ENCODE measurements around the gene ZNF511. TPM values are rescaled to one million over a fixed set of nuclear protein-coding genes. Genes with fewer than 3 reads are reported as not detected.

The ZNF511 gene
- total and polyA plus RNA-seq, 9 of the 15 experiments (the other 6 are each of a cell fraction or from before 2014, with no cell fraction given) = 0.61 to 69.3 (median 40.1) TPM

DNA sequence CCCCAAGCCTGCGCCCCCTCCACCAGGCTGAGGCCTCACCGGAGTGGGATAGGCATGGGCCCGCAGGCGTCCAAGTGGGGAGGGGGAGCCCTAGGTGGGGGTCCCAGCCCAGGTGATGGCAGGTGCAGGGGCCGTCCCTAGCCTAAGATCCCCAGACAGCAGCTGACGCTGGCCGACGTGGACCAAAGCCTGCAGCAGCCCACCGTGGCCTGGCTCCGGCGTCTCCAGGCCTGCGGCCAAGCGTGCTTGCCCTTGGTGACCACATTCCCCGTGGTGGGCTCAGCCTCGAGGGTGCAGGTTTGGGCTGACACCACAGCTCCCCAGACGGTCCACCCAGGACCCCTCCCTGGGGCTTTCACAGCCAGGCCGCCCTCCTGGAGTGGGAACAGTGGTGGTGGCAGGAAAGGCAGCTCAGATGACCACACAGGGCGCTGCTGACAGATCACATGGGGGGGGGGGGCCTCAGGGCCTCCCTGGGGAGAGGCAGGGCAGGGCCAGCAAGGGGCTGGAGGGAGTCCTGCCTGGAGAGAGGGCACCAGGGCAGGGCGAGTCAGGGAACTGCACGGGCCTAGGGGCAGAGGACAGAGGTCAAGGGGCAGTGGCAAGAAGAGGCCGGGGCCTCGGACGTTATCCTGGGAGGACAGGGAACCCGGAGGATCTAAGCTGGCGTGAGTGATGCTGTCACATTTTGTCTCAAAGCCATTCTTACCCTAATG is 31.3 kb upstream of the ZNF511 start (continued):
- TF ChIP-seq HOXB6 (CRISPR knock-in tag; IDR thresholded peaks at IDR 0.05; ENCODE audit: borderline replicate concordance) = no peak
- no peak for TF ChIP-seq PTRF (tag; IDR thresholded peaks at IDR 0.05)
- no peak for TF ChIP-seq SAFB (IDR thresholded peaks at IDR 0.05; ENCODE audit: borderline replicate concordance, low read depth, low read length)
- TF ChIP-seq SNRNP70 (optimal IDR thresholded peaks at IDR 0.05; ENCODE audit: low read depth, low read length) = no peak
- TF ChIP-seq, protein P1, sequence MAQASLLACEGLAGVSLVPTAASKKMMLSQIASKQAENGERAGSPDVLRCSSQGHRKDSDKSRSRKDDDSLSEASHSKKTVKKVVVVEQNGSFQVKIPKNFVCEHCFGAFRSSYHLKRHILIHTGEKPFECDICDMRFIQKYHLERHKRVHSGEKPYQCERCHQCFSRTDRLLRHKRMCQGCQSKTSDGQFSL (CRISPR knock-in tag; IDR thresholded peaks at IDR 0.05) = 0 out of 2 replicates have a peak, but pooled peaks have one; percentile 55
- TF ChIP-seq, protein P1 (tag; IDR thresholded peaks at IDR 0.05) = no peak
- TF ChIP-seq SRSF1 (IDR thresholded peaks at IDR 0.05; ENCODE audit: low read depth, low read length) = no peak
- TF ChIP-seq NFIX (CRISPR knock-in tag; IDR thresholded peaks at IDR 0.05; ENCODE audit: low read depth) = no peak
- no peak for TF ChIP-seq HMG20B (CRISPR knock-in tag; IDR thresholded peaks at IDR 0.05)
- TF ChIP-seq RBBP5 (IDR thresholded peaks at IDR 0.05; ENCODE audit: borderline replicate concordance, insufficient read depth, low read length, poor library complexity, severe bottlenecking) = no peak
- TF ChIP-seq, protein P2, sequence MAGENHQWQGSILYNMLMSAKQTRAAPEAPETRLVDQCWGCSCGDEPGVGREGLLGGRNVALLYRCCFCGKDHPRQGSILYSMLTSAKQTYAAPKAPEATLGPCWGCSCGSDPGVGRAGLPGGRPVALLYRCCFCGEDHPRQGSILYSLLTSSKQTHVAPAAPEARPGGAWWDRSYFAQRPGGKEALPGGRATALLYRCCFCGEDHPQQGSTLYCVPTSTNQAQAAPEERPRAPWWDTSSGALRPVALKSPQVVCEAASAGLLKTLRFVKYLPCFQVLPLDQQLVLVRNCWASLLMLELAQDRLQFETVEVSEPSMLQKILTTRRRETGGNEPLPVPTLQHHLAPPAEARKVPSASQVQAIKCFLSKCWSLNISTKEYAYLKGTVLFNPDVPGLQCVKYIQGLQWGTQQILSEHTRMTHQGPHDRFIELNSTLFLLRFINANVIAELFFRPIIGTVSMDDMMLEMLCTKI (IDR thresholded peaks at IDR 0.05; ENCODE audit: partially characterized antibody) = no peak
- TF ChIP-seq RBM25 (IDR thresholded peaks at IDR 0.05; ENCODE audit: low read depth, low read length, severe bottlenecking) = no peak
- TF ChIP-seq, protein P3, sequence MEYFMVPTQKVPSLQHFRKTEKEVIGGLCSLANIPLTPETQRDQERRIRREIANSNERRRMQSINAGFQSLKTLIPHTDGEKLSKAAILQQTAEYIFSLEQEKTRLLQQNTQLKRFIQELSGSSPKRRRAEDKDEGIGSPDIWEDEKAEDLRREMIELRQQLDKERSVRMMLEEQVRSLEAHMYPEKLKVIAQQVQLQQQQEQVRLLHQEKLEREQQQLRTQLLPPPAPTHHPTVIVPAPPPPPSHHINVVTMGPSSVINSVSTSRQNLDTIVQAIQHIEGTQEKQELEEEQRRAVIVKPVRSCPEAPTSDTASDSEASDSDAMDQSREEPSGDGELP (CRISPR knock-in tag; IDR thresholded peaks at IDR 0.05; ENCODE audit: borderline replicate concordance) = no peak
- TF ChIP-seq TEAD1 (CRISPR knock-in tag; IDR thresholded peaks at IDR 0.05) = no peak
- no peak for TF ChIP-seq NCOR1 (IDR thresholded peaks at IDR 0.05)
- TF ChIP-seq NCOA1 (IDR thresholded peaks at IDR 0.05; ENCODE audit: low read depth) = no peak
- TF ChIP-seq RB1 (IDR thresholded peaks at IDR 0.05; ENCODE audit: low read depth) = no peak
- TF ChIP-seq ZNF408 (CRISPR knock-in tag; IDR thresholded peaks at IDR 0.05; ENCODE audit: low read depth) = no peak
- no peak for TF ChIP-seq U2AF2 (optimal IDR thresholded peaks at IDR 0.05; ENCODE audit: low read depth, low read length)
- TF ChIP-seq, protein P4, sequence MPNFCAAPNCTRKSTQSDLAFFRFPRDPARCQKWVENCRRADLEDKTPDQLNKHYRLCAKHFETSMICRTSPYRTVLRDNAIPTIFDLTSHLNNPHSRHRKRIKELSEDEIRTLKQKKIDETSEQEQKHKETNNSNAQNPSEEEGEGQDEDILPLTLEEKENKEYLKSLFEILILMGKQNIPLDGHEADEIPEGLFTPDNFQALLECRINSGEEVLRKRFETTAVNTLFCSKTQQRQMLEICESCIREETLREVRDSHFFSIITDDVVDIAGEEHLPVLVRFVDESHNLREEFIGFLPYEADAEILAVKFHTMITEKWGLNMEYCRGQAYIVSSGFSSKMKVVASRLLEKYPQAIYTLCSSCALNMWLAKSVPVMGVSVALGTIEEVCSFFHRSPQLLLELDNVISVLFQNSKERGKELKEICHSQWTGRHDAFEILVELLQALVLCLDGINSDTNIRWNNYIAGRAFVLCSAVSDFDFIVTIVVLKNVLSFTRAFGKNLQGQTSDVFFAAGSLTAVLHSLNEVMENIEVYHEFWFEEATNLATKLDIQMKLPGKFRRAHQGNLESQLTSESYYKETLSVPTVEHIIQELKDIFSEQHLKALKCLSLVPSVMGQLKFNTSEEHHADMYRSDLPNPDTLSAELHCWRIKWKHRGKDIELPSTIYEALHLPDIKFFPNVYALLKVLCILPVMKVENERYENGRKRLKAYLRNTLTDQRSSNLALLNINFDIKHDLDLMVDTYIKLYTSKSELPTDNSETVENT (CRISPR knock-in tag; IDR thresholded peaks at IDR 0.05) = no peak

Measured in K562 (cell line).